Spleen (tissue), 11 donors: ENCODE measurements around the gene RYR1. TPM values are rescaled to one million over a fixed set of nuclear protein-coding genes. Genes with fewer than 3 reads are reported as not detected.

ENCODE experiments used
- DNase-seq: peaks from one replicate; pipeline ENCODE4 v3.0.0-alpha.2; 2020
- H3K27ac ChIP-seq, 8 donors: fragments of 200-600 bp; sonication (generic) in 7 of 8; 1 replicate in 4 of 8; 2 replicates in 4 of 8; pipeline versions ENCODE4 v1.5.0 to v1.8.0; 2016 to 2021; ENCODE audit warnings: inconsistent platforms in 4 of 8, mild to moderate bottlenecking in 4 of 8, moderate library complexity in 1 of 8
- H3K27me3 ChIP-seq, 7 donors: fragments of 200-600 bp; sonication (generic) in 6 of 7; replicated peaks in 1 of 7; 1 replicate in 4 of 7; 2 replicates in 3 of 7; pipeline versions ENCODE4 v1.5.0 to v1.8.0; 2016 to 2021; ENCODE audit warnings: inconsistent platforms in 3 of 7, mild to moderate bottlenecking in 1 of 7
- H3K36me3 ChIP-seq, 6 donors: fragments of 200-600 bp; sonication (generic) in 5 of 6; 1 replicate in 4 of 6; 2 replicates in 2 of 6; pipeline versions ENCODE4 v1.5.0 to v1.8.0; 2016 to 2021; ENCODE audit warnings: inconsistent platforms in 2 of 6
- H3K4me1 ChIP-seq, 6 donors: fragments of 200-600 bp; sonication (generic) in 5 of 6; 1 replicate in 3 of 6; 2 replicates in 3 of 6; pipeline versions ENCODE4 v1.5.0 to v1.8.0; 2016 to 2021; ENCODE audit warnings: inconsistent platforms in 3 of 6
- H3K4me3 ChIP-seq, 8 donors: fragments of 200-600 bp; sonication (generic) in 7 of 8; 1 replicate in 4 of 8; 2 replicates in 4 of 8; pipeline versions ENCODE4 v1.5.0 to v1.8.0; 2016 to 2021; ENCODE audit warnings: inconsistent platforms in 4 of 8, mild to moderate bottlenecking in 4 of 8, moderate library complexity in 2 of 8
- H3K9me3 ChIP-seq, 8 donors: fragments of 200-600 bp; sonication (generic) in 7 of 8; 1 replicate in 4 of 8; 2 replicates in 4 of 8; pipeline versions ENCODE4 v1.5.0 to v1.8.0; 2016 to 2021; ENCODE audit warnings: inconsistent platforms in 4 of 8
- CTCF ChIP-seq, 11 experiments: fragments of 200-600 bp in 7 of 11; fragments of 450-650 bp in 4 of 11; sonication (generic) in 4 of 11; IDR thresholded peaks in 8 of 11; conservative IDR thresholded peaks in 3 of 11; 1 replicate in 7 of 11; 2 replicates in 4 of 11; pipeline versions ENCODE4 v1.4.0 to v1.8.0; 2016 to 2021; ENCODE audit warnings: antibody characterized with exemption in 11 of 11, inconsistent platforms in 4 of 11, mild to moderate bottlenecking in 1 of 11
- POLR2A ChIP-seq, 3 donors: fragments of 450-650 bp; IDR thresholded peaks; one replicate each; pipeline ENCODE4 v1.5.1; 2017; ENCODE audit warnings: antibody characterized with exemption in 3 of 3, mild to moderate bottlenecking in 1 of 3
- POLR2AphosphoS5 ChIP-seq, 3 donors: sonication (generic); formaldehyde crosslinking; IDR thresholded peaks; one replicate each; pipeline ENCODE4 v1.5.1; 2017; ENCODE audit warnings: antibody characterized with exemption in 3 of 3
- WGBS, 5 donors: extraction: QIAGEN DNeasy Blood & Tissue Kit in 3 of 5; methylation state at CpG; one replicate each; pipeline versions ENCODE4 v1.1.5 to v1.1.7; 2013 to 2018; 5-methylcytosine and 5-hydroxymethylcytosine counted together
- intact Hi-C: fragments of 100-400 bp; cut with DNase I; formaldehyde crosslinking; loops from one replicate; pipeline ENCODE4 v1.15.0; 2023; ENCODE audit warnings: low total_unique reads
- polyA plus RNA-seq, 3 donors: library from polyadenylated mRNA; stranded (reverse); fragments of 200-250 nt; gene quantifications; one replicate each; pipeline ENCODE4 v1.2.1, GENCODE V29; 2013
- total RNA-seq, 7 donors: library from RNA; depleted of rRNA in 3 of 7; stranded (reverse); fragments of >200 nt in 3 of 7; fragmentation: NEBNext Ultra II Directional in 4 of 7; extraction: Animal tissue kit (Norgen Biotek cat#: 25700) in 4 of 7; gene quantifications; one replicate each; pipeline versions ENCODE4 v1.1.0 to v1.2.1, GENCODE V29; 2016 to 2021
- donor health status: healthy with polysubstance abuse.
- donor health status: DM: no; HTN: no; CAD: no; lungs with moderate emphysema.
- donor health status: DM: no; HTN: no; CAD: no.
- donor health status: Bipolar disorder and iron deficiency.
- donor health status: healthy.
- donor health status: DM: no; HTN: no; CAD: no.
- donor health status: DM: yes; HTN: yes; CAD: no.

The RYR1 gene
- total and polyA plus RNA-seq, 10 donors: 0.32 to 3.2 (median 1.3) TPM

GRCh38 chr19:38543807-38544568, 110.5 kb downstream of the RYR1 start:
- H3K27me3 ChIP-seq: no peaks in the 10 kb centered on the region
- H3K4me3 ChIP-seq: peak overlapping the region in 2 of 8 donors; percentile 34 to 52
- peaks cover 9 to 34% (median 19%) of the 10 kb centered on the region in 6 donors for H3K4me1 ChIP-seq
- no peaks in the 10 kb centered on the region for H3K36me3 ChIP-seq
- WGBS, 5 donors: 24 to 63% (median 55%) methylated on average over 19 to 21 of the region's 21 CpGs
- intact Hi-C loops: no loop called here
- H3K27ac ChIP-seq: peak overlapping the region in 4 of 8 donors; percentile 20 to 48 (median 34)
- H3K9me3 ChIP-seq: no peaks in the 10 kb centered on the region
- DNase-seq: no peak
- TF ChIP-seq CTCF (IDR thresholded peaks at IDR 0.05 in 8 of 11, conservative IDR thresholded peaks at IDR 0.05 in 3 of 11) (peak; percentile 17 to 77 (median 63)), POLR2AphosphoS5 (IDR thresholded peaks at IDR 0.05) (peak in 1 of 3 donors; percentile 37), POLR2A (IDR thresholded peaks at IDR 0.05) (no peak)

- intact Hi-C loops: loop anchor here (5.0 kb wide), 1 partner anchor 88 kb away; no protein-coding TSS in a partner anchor
- 42 to 49% (median 44%) methylated on average over 6 of the region's 6 CpGs for WGBS, 5 donors
- H3K9me3 ChIP-seq: no peaks in the 10 kb centered on the region
- TF ChIP-seq CTCF (IDR thresholded peaks at IDR 0.05 in 8 of 11, conservative IDR thresholded peaks at IDR 0.05 in 3 of 11): no peak
- TF ChIP-seq POLR2A (IDR thresholded peaks at IDR 0.05): no peak
- no peak for TF ChIP-seq POLR2AphosphoS5 (IDR thresholded peaks at IDR 0.05)
- no peaks in the 10 kb centered on the region for H3K27me3 ChIP-seq
- peaks cover 9 to 26% (median 19%) of the 10 kb centered on the region in 6 donors for H3K4me1 ChIP-seq
- peak overlapping the region in 4 of 8 donors; percentile 20 to 48 (median 34) for H3K27ac ChIP-seq
- peak overlapping the region in 2 of 8 donors; percentile 34 to 52 for H3K4me3 ChIP-seq
- DNase-seq: no peak
- no peaks in the 10 kb centered on the region for H3K36me3 ChIP-seq
These were observed 111.3 kb downstream of the RYR1 start for GRCh38 chr19:38544569-38545315.

GRCh38 chr19:38545596-38545995, 112.1 kb downstream of the RYR1 start:
- intact Hi-C loops: loop anchor here (5.0 kb wide), 1 partner anchor 87 kb away; no protein-coding TSS in a partner anchor
- 87 to 94% (median 91%) methylated on average over 8 of the region's 8 CpGs for WGBS, 5 donors
- H3K27ac ChIP-seq: no peak overlapping the region
- no peak overlapping the region for H3K4me3 ChIP-seq
- H3K36me3 ChIP-seq: no peaks in the 10 kb centered on the region
- H3K4me1 ChIP-seq: peaks cover 9 to 25% (median 19%) of the 10 kb centered on the region in 6 donors
- TF ChIP-seq POLR2AphosphoS5 (IDR thresholded peaks at IDR 0.05) (no peak), POLR2A (IDR thresholded peaks at IDR 0.05) (no peak), CTCF (IDR thresholded peaks at IDR 0.05 in 8 of 11, conservative IDR thresholded peaks at IDR 0.05 in 3 of 11) (no peak)
- no peaks in the 10 kb centered on the region for H3K9me3 ChIP-seq
- no peak for DNase-seq
- H3K27me3 ChIP-seq: no peaks in the 10 kb centered on the region
